NCI-H446 (cell line): ENCODE data around the gene BAZ2A.
"Not testable (repeated sequence)": the region's sequence is repeated elsewhere in the genome, so short reads cannot be mapped to it uniquely, and the experiment has no call there.

Source experiments
- DNase-seq, 2 experiments: peaks; one replicate each; lab custom pipeline; 2025; lab: John Stamatoyannopoulos, UW

The BAZ2A gene

GRCh38 chr12:56630180-56630632 lies at the start of gene BAZ2A:
TSS of gene BAZ2A (minus strand) at chr12:56630326. CDS start at chr12:56617530, 12,796 bp downstream.
- peak in 1 of 2 experiments; percentile 76 for DNase-seq

GRCh38 chr12:56678852-56679251 lies 48.7 kb upstream of the BAZ2A start:
- DNase-seq: no peak

- DNase-seq: no peak
Observed at GRCh38 chr12:56677680-56678079, 47.6 kb upstream of the BAZ2A start.

GRCh38 chr12:56676851-56677580 lies 46.9 kb upstream of the BAZ2A start:
- DNase-seq: no peak

DNA sequence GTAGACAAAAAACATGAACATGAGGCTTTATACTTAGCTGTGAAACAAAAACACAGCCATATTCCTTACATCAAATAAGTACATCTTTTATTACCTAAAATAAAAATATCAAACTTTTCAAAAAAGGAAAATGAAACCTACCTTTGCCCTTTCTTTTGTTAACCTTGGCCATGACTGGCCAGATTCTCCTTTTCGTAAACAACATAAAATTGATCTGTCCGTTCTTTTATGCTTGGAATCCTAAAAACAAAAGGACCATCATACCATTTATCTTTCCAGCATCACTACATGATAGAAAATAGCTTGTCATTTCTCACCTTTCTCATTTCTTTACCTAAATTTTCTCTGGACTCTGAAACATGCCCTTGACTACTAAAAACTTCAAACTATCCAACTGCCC lies 41.5 kb upstream of the BAZ2A start:
- no peak for DNase-seq

DNA sequence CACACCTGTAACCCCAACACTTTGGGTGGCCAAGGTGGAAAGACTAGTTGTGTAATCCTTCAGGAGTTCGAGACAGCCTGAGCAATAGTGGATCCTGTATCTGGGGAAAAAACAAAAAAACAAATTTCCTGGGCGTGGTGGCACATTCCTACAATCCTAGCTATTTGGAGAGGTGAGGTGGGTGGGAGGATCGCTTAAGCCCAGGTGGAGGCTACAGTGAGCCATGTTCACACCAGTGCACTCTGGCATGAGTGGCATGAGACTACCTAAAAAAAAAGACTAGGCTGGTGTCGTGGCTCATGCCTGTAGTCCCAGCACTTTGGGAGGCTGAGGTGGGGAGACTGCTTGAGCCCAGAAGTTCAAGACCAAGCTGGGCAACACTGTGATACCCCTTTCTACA lies 40.7 kb upstream of the BAZ2A start:
- no peak for DNase-seq

GRCh38 chr12:56668197-56668457 lies 38.0 kb upstream of the BAZ2A start:
- no peak for DNase-seq

DNA sequence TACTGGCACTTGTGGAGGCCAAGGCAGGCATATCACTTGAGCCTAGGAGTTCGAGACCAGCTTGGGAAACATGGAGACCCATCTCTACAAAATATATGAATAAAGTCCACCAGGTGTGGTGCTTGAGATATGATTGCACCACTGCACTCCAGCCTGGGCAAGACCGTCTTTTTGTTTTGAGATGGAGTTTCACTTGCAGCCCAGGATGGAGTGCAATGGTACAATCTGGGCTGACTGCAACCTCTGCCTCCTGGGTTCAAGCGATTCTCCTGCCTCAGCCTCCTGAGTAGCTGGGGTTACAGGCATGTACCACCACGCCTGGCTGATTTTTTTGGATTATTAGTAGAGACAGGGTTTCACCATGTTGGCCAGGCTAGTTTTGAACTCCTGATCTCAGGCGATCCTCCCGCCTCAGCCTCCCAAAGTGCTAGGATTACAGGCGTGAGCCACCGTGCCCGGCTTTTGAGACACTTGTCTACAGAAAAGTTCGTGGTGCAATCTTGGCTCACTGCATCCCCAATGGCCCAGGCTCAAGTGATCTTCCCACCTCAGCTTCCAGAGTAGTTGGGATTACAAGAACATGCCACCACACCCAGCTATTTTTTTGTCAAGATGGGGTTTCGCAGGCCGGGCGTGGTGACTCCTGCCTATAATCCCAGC lies 32.0 kb upstream of the BAZ2A start:
- DNase-seq: no peak

GRCh38 chr12:56661560-56661959 lies 31.4 kb upstream of the BAZ2A start:
- DNase-seq: no peak

DNA sequence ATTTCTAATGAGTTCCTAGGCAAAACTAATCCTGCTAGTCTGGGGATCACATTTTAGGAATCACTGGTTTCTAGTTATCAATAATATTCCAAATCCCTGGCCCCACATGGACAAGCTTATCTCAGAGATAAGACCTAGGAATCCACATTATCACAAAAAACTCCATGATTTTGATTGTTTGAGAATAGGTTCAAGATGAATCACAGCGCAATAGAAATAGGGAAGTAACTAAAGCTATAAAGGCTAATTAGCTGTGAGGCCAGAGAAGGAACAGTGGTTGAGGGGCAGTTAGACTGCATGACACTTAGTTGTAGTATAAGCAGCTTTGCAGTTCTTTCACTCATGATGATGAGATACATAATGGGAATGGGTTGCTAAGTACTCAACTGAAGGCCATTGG lies 28.8 kb upstream of the BAZ2A start:
- no peak for DNase-seq

GRCh38 chr12:56657416-56658379 lies 27.6 kb upstream of the BAZ2A start:
- no peak for DNase-seq

- not testable (repeated sequence) for DNase-seq
Observed at GRCh38 chr12:56653781-56654180, 23.7 kb upstream of the BAZ2A start.

DNA sequence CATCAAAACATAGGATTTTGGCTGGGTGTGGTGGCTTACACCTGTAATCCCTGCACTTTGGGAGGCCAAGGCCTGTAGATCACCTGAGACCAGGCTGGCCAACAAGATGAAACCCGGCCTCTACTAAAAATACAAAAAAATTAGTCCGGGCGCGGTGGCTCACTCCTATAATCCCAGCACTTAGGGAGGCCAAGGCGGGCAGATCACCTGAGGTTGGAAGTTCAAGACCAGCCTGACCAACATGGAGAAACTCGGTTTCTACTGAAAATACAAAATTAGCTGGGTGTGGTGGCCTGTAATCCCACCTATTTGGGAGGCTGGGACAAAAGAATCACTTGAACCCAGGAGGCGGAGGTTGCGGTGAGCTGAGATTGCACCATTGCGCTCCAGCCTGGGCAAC lies 17.9 kb upstream of the BAZ2A start:
- not testable (repeated sequence) for DNase-seq

GRCh38 chr12:56645717-56646446 lies 15.8 kb upstream of the BAZ2A start, which contains the start of gene ATP5F1B:
TSS of gene ATP5F1B (minus strand) at chr12:56645984. CDS start at chr12:56645963, 21 bp downstream.
- DNase-seq: peak; percentile 96 to 99

DNA sequence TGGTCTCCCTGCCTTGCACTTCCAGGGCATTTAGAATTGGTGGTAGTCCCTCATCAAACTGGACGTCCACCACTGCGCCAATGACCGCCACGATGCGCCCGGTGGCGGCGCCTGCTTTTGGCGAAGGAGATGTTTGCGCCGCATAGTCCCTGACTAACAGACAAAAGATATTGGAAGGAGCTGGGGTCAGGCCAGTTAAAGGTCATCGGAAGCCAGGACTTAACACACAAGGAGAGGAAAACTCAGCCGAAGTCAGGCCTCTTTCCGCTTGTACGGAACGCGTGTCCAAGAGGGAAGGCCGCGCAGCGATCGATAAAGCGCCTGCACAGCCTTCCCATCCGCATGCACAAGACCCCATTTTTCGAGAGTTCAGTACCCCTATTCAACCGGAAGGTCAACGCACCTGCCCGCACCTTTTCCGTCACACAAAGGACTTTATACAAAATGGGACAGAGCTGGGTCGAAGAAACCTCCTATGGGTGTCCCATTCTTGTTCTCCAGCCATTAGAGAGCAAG lies 15.1 kb upstream of the BAZ2A start:
- DNase-seq: no peak

GRCh38 chr12:56644654-56645053 lies 14.5 kb upstream of the BAZ2A start:
- no peak for DNase-seq

- no peak for DNase-seq
Observed at GRCh38 chr12:56641219-56641618, 11.1 kb upstream of the BAZ2A start.

DNA sequence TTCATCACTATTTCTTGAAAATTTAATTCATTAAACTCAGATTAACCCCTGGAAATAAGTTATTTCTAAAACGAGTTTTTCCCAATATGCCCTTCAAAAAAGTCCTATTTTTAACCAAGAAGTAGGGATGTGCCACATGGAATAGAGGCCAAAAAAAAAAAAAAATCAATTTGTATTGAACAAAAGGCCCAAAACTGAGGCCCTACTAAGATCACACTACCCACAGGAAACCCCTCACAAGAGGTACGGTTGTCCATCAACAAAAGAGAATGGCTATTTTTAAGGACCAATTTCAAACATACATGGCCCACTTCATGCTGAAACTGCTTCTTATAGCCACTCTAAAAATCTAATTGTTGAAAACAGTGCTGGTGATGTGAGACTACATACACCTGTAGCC lies 7.5 kb upstream of the BAZ2A start:
- DNase-seq: no peak

DNA sequence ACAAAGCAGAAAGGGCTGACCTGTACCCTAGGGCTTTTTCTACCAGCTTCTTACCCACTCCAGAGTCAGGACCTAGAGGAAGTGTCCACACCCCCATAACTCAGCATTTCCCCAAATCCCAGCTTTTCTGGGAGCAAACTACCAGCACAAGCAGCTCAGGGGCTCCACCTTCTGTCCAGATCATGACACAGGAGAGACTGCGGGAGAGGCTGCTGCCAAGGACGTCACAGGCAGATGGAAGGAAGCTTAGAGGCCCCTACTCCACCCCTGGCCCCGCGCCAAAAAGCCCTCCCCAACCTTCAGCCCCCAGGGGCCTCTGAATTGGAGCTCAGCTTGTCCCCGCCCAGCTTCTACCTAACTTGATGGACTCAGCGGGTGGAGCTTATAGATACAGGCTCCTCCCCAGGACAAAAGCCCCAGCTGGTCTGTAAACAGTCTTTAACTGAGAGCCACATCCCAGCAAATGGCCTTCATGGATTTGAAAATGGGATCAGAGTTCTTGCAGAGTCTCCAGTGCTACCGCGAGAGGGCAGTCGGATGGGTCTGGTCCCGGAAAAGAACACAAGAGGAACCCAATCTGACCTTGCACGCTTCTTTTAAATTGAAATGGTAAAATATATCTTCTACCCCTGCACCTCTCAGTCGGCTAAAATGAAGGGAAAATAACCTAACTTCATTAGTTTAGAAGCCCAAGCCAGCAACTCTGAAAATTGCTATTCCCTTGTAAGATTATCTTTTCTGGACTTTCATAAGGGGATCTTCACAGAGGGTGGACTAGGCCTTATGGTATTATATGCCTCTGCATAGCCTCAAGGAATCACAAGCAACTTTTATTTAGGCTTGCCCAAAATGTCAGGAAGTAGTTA lies 6.8 kb upstream of the BAZ2A start:
- DNase-seq: peak; percentile 99

DNA sequence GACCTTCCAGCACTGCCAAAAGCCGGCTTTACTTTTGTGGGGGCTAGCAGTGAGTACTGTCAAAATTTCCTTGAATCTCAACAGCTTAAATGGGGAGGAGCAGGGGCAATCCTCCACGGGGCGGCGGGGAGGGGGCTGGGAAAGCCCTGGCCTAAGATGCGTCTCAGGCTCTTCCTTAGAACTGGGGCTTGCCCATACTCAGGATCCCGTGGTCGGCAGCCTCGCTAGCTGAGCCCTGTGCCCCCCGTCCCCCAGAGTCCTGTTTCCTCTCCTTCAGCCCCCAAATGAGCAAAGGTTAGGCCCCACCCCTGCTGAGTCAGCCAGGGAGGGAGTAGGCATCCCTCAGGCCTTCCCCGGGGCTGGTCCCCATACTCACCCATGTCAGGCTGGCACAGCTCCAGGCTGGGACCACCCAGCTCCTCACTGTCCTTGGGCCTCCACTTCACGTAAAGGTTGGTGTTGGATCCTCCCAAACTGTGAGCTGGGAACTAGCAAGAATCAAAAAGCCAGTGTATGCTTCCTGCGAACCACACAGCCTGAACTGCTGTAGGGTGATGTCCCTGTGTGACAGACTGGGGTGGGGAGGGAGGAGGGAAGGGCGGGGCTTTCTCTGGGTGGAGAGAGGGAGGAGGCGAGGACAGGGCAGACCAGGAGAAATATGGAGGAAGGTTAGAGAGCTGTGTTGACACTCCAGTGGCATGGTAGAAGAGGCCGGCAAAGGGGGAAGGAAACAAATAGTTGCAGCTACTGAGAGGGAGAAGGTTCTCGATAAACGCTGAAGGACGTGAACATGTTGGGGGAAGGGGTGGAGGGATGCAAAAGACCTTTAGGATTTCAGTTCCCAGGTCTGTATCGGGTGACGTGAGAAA lies 5.9 kb upstream of the BAZ2A start:
- peak; percentile 55 to 76 for DNase-seq
